ENCODE data around the gene SLC12A6. TPM values are rescaled to one million over a fixed set of nuclear protein-coding genes. Genes with fewer than 3 reads are reported as not detected.

The SLC12A6 gene
- total RNA-seq, 1 experiment from 2014 or later: 15.1 TPM

- POLR2A ChIA-PET: no interaction called here
- CTCF ChIA-PET: no interaction called here
- RAD21 ChIA-PET (ENCODE audit: low non-redundant PET in 1 of 2, low total read pairs in 2 of 2, uncharacterized antibody in 2 of 2, unreplicated experiment in 2 of 2): no interaction called here
Measured at GRCh38 chr15:34262362-34262761, 75.2 kb downstream of the SLC12A6 start.

More at GRCh38 chr15:34262362-34262761, 75.2 kb downstream of the SLC12A6 start:
- no peak for ATAC-seq
- Histone ChIP-seq H3K27me3 (ENCODE audit: insufficient read depth, low read length) (no peaks in the 10 kb centered on the region), H4K20me1 (ENCODE audit: insufficient read depth) (no peaks in the 10 kb centered on the region), H3K36me3 (ENCODE audit: control insufficient read depth in 1 of 2, insufficient read depth in 2 of 2, low read length in 2 of 2) (no peaks in the 10 kb centered on the region), H3K4me2 (ENCODE audit: low read length) (no peak overlapping the region), H3K4me3 (replicated peaks in 1 of 2; ENCODE audit: low read depth in 1 of 2, low read length in 2 of 2) (no peak overlapping the region), H3K9me2 (ENCODE audit: insufficient read depth) (no peaks in the 10 kb centered on the region), H3K4me1 (ENCODE audit: control insufficient read depth in 1 of 2, insufficient read depth in 2 of 2, low read length in 2 of 2) (no peaks in the 10 kb centered on the region), H2AFZ (ENCODE audit: low read depth, low read length, poor library complexity, severe bottlenecking) (no peak overlapping the region), H3K9ac (ENCODE audit: low read length) (no peak overlapping the region), H3K9me3 (ENCODE audit: control insufficient read depth in 1 of 2, insufficient read depth in 1 of 2, low read depth in 1 of 2, low read length in 2 of 2) (no peaks in the 10 kb centered on the region), H3K79me2 (ENCODE audit: insufficient read depth, low read length) (no peaks in the 10 kb centered on the region), H3K27ac (ENCODE audit: low read depth, low read length) (no peak overlapping the region)
- BruUV-seq (replicated peaks): no TSS peak
- TF ChIP-seq FOSL1 (IDR thresholded peaks at IDR 0.05; ENCODE audit: low read depth) (no peak), ELF1 (IDR thresholded peaks at IDR 0.05; ENCODE audit: borderline replicate concordance, low read depth) (no peak), SIN3A (IDR thresholded peaks at IDR 0.05; ENCODE audit: low read depth) (no peak), JUND (IDR thresholded peaks at IDR 0.05) (no peak), YY1 (IDR thresholded peaks at IDR 0.05; ENCODE audit: extremely low read depth, insufficient replicate concordance, low read depth, low read length) (no peak), RAD21 (IDR thresholded peaks at IDR 0.05; ENCODE audit: low read depth) (no peak), TCF7L2 (IDR thresholded peaks at IDR 0.05; ENCODE audit: borderline replicate concordance, extremely low read depth, insufficient read depth, insufficient read length) (no peak), ZFX (IDR thresholded peaks at IDR 0.05) (no peak), EGR1 (IDR thresholded peaks at IDR 0.05; ENCODE audit: low read depth) (no peak), EZH2 (IDR thresholded peaks at IDR 0.05) (no peak), ZNF274 (IDR thresholded peaks at IDR 0.05; ENCODE audit: low read depth, low read length) (no peak), CTCF (IDR thresholded peaks at IDR 0.05 in 2 of 3, conservative IDR thresholded peaks at IDR 0.05 in 1 of 3; ENCODE audit: borderline replicate concordance in 1 of 3, insufficient read depth in 1 of 3, low read depth in 2 of 3, low read length in 2 of 3) (no peak), EZH2phosphoT487 (IDR thresholded peaks at IDR 0.05; ENCODE audit: borderline replicate concordance) (no peak), CBX3 (IDR thresholded peaks at IDR 0.05; ENCODE audit: low read depth) (no peak), POLR2AphosphoS5 (IDR thresholded peaks at IDR 0.05; ENCODE audit: low read depth, low read length) (no peak), SP1 (IDR thresholded peaks at IDR 0.05; ENCODE audit: low read depth) (no peak)
- TF ChIP-seq, protein P1, sequence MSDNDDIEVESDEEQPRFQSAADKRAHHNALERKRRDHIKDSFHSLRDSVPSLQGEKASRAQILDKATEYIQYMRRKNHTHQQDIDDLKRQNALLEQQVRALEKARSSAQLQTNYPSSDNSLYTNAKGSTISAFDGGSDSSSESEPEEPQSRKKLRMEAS (IDR thresholded peaks at IDR 0.05): no peak
- TF ChIP-seq, protein P2, sequence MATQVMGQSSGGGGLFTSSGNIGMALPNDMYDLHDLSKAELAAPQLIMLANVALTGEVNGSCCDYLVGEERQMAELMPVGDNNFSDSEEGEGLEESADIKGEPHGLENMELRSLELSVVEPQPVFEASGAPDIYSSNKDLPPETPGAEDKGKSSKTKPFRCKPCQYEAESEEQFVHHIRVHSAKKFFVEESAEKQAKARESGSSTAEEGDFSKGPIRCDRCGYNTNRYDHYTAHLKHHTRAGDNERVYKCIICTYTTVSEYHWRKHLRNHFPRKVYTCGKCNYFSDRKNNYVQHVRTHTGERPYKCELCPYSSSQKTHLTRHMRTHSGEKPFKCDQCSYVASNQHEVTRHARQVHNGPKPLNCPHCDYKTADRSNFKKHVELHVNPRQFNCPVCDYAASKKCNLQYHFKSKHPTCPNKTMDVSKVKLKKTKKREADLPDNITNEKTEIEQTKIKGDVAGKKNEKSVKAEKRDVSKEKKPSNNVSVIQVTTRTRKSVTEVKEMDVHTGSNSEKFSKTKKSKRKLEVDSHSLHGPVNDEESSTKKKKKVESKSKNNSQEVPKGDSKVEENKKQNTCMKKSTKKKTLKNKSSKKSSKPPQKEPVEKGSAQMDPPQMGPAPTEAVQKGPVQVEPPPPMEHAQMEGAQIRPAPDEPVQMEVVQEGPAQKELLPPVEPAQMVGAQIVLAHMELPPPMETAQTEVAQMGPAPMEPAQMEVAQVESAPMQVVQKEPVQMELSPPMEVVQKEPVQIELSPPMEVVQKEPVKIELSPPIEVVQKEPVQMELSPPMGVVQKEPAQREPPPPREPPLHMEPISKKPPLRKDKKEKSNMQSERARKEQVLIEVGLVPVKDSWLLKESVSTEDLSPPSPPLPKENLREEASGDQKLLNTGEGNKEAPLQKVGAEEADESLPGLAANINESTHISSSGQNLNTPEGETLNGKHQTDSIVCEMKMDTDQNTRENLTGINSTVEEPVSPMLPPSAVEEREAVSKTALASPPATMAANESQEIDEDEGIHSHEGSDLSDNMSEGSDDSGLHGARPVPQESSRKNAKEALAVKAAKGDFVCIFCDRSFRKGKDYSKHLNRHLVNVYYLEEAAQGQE (IDR thresholded peaks at IDR 0.05; ENCODE audit: low read depth): no peak
- DNase-seq (ENCODE audit: low read depth, low spot score): no peak
- intact Hi-C loops (cut with micrococcal nuclease): loop anchor here (10.0 kb wide), 1 partner anchor 212 kb away; no protein-coding TSS in a partner anchor
